ENCODE measurements around the gene B4GALT5. TPM values are rescaled to one million over a fixed set of nuclear protein-coding genes. Genes with fewer than 3 reads are reported as not detected.

The B4GALT5 gene
- total and polyA plus RNA-seq, 7 donors = 32.0 to 284 (median 75.3) TPM

- no peak for ATAC-seq
- H3K4me3 ChIP-seq = no peak overlapping the region
- no peak for DNase-seq
- 81 to 87% (median 83%) methylated on average over 6 of the region's 6 CpGs for WGBS, 3 donors
- H3K4me1 ChIP-seq = no peaks in the 10 kb centered on the region
- TF ChIP-seq CTCF (IDR thresholded peaks at IDR 0.05) = no peak
- intact Hi-C loops (cut with DNase I) = no loop called here
- no peaks in the 10 kb centered on the region for H3K36me3 ChIP-seq (ENCODE audit: insufficient read depth in 1 of 2, low read depth in 1 of 2)
- H3K27me3 ChIP-seq (ENCODE audit: insufficient read depth in 3 of 3, low read length in 2 of 3) = no peaks in the 10 kb centered on the region
- no peaks in the 10 kb centered on the region for H3K9me3 ChIP-seq
- no peak overlapping the region for H3K27ac ChIP-seq
Observed at GRCh38 chr20:49758781-49759180, 45.1 kb upstream of the B4GALT5 start.

GRCh38 chr20:49757597-49757996, 43.9 kb upstream of the B4GALT5 start:
- 98 to 99% (median 98%) methylated on average over 4 of the region's 4 CpGs for WGBS, 3 donors
- H3K4me1 ChIP-seq = peaks cover 4% of the 10 kb centered on the region
- intact Hi-C loops (cut with DNase I) = no loop called here
- no peak overlapping the region for H3K4me3 ChIP-seq
- no peaks in the 10 kb centered on the region for H3K27me3 ChIP-seq (ENCODE audit: insufficient read depth in 3 of 3, low read length in 2 of 3)
- H3K9me3 ChIP-seq = no peaks in the 10 kb centered on the region
- no peak overlapping the region for H3K27ac ChIP-seq
- no peak for DNase-seq
- H3K36me3 ChIP-seq (ENCODE audit: insufficient read depth in 1 of 2, low read depth in 1 of 2) = no peaks in the 10 kb centered on the region
- TF ChIP-seq CTCF (IDR thresholded peaks at IDR 0.05) = no peak
- ATAC-seq = no peak

GRCh38 chr20:49756241-49756640, 42.6 kb upstream of the B4GALT5 start:
- WGBS, 3 donors = 68 to 80% (median 69%) methylated on average over 2 of the region's 2 CpGs
- no peaks in the 10 kb centered on the region for H3K27me3 ChIP-seq (ENCODE audit: insufficient read depth in 3 of 3, low read length in 2 of 3)

GRCh38 chr20:49754596-49754995, 40.9 kb upstream of the B4GALT5 start:
- TF ChIP-seq CTCF (IDR thresholded peaks at IDR 0.05) = no peak
- ATAC-seq = peak in 3 of 4 donors; percentile 26 to 60 (median 37)

More at GRCh38 chr20:49756241-49756640, 42.6 kb upstream of the B4GALT5 start:
- H3K4me1 ChIP-seq = peaks cover 10% of the 10 kb centered on the region
- no peaks in the 10 kb centered on the region for H3K9me3 ChIP-seq
- no peaks in the 10 kb centered on the region for H3K36me3 ChIP-seq (ENCODE audit: insufficient read depth in 1 of 2, low read depth in 1 of 2)
- no peak for DNase-seq
- H3K27ac ChIP-seq = no peak overlapping the region
- H3K4me3 ChIP-seq = no peak overlapping the region
- intact Hi-C loops (cut with DNase I) = no loop called here
- no peak for ATAC-seq
- TF ChIP-seq CTCF (IDR thresholded peaks at IDR 0.05) = no peak

GRCh38 chr20:49753133-49753532, 39.5 kb upstream of the B4GALT5 start:
- WGBS, 3 donors = 63 to 89% (median 77%) methylated on average over 2 of the region's 2 CpGs
- Histone ChIP-seq H3K27ac (no peak overlapping the region), H3K27me3 (ENCODE audit: insufficient read depth in 3 of 3, low read length in 2 of 3) (no peaks in the 10 kb centered on the region), H3K4me1 (peaks cover 20% of the 10 kb centered on the region), H3K4me3 (no peak overlapping the region), H3K36me3 (ENCODE audit: insufficient read depth in 1 of 2, low read depth in 1 of 2) (no peaks in the 10 kb centered on the region), H3K9me3 (no peaks in the 10 kb centered on the region)
- TF ChIP-seq CTCF (IDR thresholded peaks at IDR 0.05) = no peak
- intact Hi-C loops (cut with DNase I) = no loop called here
- DNase-seq (no peak), ATAC-seq (no peak)

More at GRCh38 chr20:49754596-49754995, 40.9 kb upstream of the B4GALT5 start:
- 71 to 88% (median 72%) methylated on average over 5 of the region's 5 CpGs for WGBS, 3 donors
- H3K4me1 ChIP-seq = peaks cover 13% of the 10 kb centered on the region
- no peaks in the 10 kb centered on the region for H3K36me3 ChIP-seq (ENCODE audit: insufficient read depth in 1 of 2, low read depth in 1 of 2)
- no peak for DNase-seq
- H3K27me3 ChIP-seq (ENCODE audit: insufficient read depth in 3 of 3, low read length in 2 of 3) = no peaks in the 10 kb centered on the region
- intact Hi-C loops (cut with DNase I) = no loop called here
- H3K9me3 ChIP-seq = no peaks in the 10 kb centered on the region
- H3K27ac ChIP-seq = no peak overlapping the region
- no peak overlapping the region for H3K4me3 ChIP-seq

Data from psoas muscle (tissue), 8 donors.